IMR-90 (cell line): ENCODE measurements around the gene ATP11A. TPM values are rescaled to one million over a fixed set of nuclear protein-coding genes. Genes with fewer than 3 reads are reported as not detected.
A peak's percentile ranks its signal among the peaks of the same experiment; 100 is the strongest.

Source experiments
- ATAC-seq: fragments of 200-7000 bp; cut with Tn5 transposase; 2 replicates; pipeline ENCODE4 v1.9.1; 2020; ENCODE audit warnings: low read depth, mild to moderate bottlenecking, moderate library complexity
- BruUV-seq: library from RNA; stranded (reverse); fragments of 400-500 nt; replicated peaks from 2 replicates; lab custom pipeline; 2021; lab: Mats Ljungman, UMichigan
- CTCF ChIA-PET: fragments of 300-600 bp; formaldehyde crosslinking; extraction: SDS; loops from one replicate; lab custom pipeline; 2021; ENCODE audit warnings: antibody characterized with exemption; lab: Yijun Ruan, JAX
- POLR2A ChIA-PET: fragments of 300-600 bp; sonication (Branson Sonifier 250); formaldehyde crosslinking; loops from one replicate; lab custom pipeline; 2022; ENCODE audit warnings: antibody characterized with exemption; ENCODE audit not compliant: unreplicated experiment; lab: Charles Lee
- DNase-seq: peaks from one replicate; pipeline ENCODE4 v3.0.0; 2013
- H2AFZ ChIP-seq: replicated peaks from 2 replicates; pipeline ENCODE3; 2013; ENCODE audit warnings: low read length, mild to moderate bottlenecking; ENCODE audit not compliant: poor library complexity
- H2AK5ac ChIP-seq: 2 replicates; pipeline ENCODE4 v1.6.1; 2013; ENCODE audit warnings: low read depth, low read length, inconsistent platforms
- H2AK9ac ChIP-seq: replicated peaks from 2 replicates; pipeline ENCODE3; 2013; ENCODE audit warnings: mild to moderate bottlenecking, low read depth, low read length, moderate library complexity; ENCODE audit not compliant: poor library complexity
- H2BK120ac ChIP-seq: 2 replicates; pipeline ENCODE4 v1.6.1; 2013; ENCODE audit warnings: low read depth, low read length, inconsistent platforms
- H2BK15ac ChIP-seq: 3 replicates; pipeline ENCODE4 v1.6.1; 2013; ENCODE audit warnings: low read depth, low read length, inconsistent platforms
- H2BK20ac ChIP-seq: 2 replicates; pipeline ENCODE4 v1.6.1; 2013; ENCODE audit warnings: low read depth, mild to moderate bottlenecking, inconsistent platforms, low read length, moderate library complexity
- H2BK5ac ChIP-seq: 2 replicates; pipeline ENCODE4 v1.6.1; 2013; ENCODE audit warnings: mild to moderate bottlenecking, low read depth, low read length, inconsistent platforms; ENCODE audit not compliant: poor library complexity, severe bottlenecking
- H3K14ac ChIP-seq: replicated peaks from 2 replicates; pipeline ENCODE4 v1.6.1; 2013; ENCODE audit warnings: low read depth, low read length, inconsistent platforms
- H3K18ac ChIP-seq: 2 replicates; pipeline ENCODE4 v1.6.1; 2013; ENCODE audit warnings: low read depth, low read length, control low read depth
- H3K23ac ChIP-seq: 2 replicates; pipeline ENCODE4 v1.6.1; 2013; ENCODE audit warnings: low read depth, low read length, inconsistent platforms
- H3K27ac ChIP-seq: 2 replicates; pipeline ENCODE4 v1.5.1; 2013; ENCODE audit warnings: mild to moderate bottlenecking, control low read depth, low read length; ENCODE audit not compliant: insufficient read depth
- H3K27me3 ChIP-seq: 2 replicates; pipeline ENCODE4 v1.6.1; 2013; ENCODE audit warnings: low read length; ENCODE audit not compliant: control insufficient read depth, insufficient read depth
- H3K36me3 ChIP-seq: 2 replicates; pipeline ENCODE4 v1.6.1; 2013; ENCODE audit warnings: low read length, mixed read lengths; ENCODE audit not compliant: control insufficient read depth, insufficient read depth
- H3K4ac ChIP-seq: 2 replicates; pipeline ENCODE4 v1.6.1; 2013; ENCODE audit warnings: low read depth, low read length, inconsistent platforms
- H3K4me1 ChIP-seq: 2 replicates; pipeline ENCODE4 v1.6.1; 2013; ENCODE audit warnings: low read length, mixed read lengths; ENCODE audit not compliant: control insufficient read depth, insufficient read depth
- H3K4me2 ChIP-seq: 2 replicates; pipeline ENCODE4 v1.6.1; 2013; ENCODE audit warnings: low read depth, mild to moderate bottlenecking, control low read depth, low read length, moderate library complexity
- H3K4me3 ChIP-seq: 2 replicates; pipeline ENCODE4 v1.5.1; 2013; ENCODE audit warnings: low read depth, mild to moderate bottlenecking, control low read depth, low read length, moderate library complexity; ENCODE audit not compliant: insufficient read depth
- H3K56ac ChIP-seq: 2 replicates; pipeline ENCODE4 v1.6.1; 2013; ENCODE audit warnings: low read length, inconsistent platforms; ENCODE audit not compliant: insufficient read depth; ENCODE audit errors: extremely low read depth
- H3K79me1 ChIP-seq, 2 experiments: 2 replicates each; pipeline ENCODE4 v1.6.1; 2013; ENCODE audit warnings: low read length in 2 of 2, inconsistent platforms in 1 of 2, low read depth in 1 of 2
- H3K9ac ChIP-seq: 2 replicates; pipeline ENCODE4 v1.6.1; 2013; ENCODE audit warnings: low read depth, low read length, control low read depth
- H3K9me1 ChIP-seq: 2 replicates; pipeline ENCODE4 v1.6.1; 2013; ENCODE audit warnings: low read length, inconsistent platforms; ENCODE audit not compliant: insufficient read depth
- H3K9me3 ChIP-seq: 2 replicates; pipeline ENCODE4 v1.6.1; 2013; ENCODE audit warnings: low read length; ENCODE audit not compliant: control insufficient read depth, insufficient read depth
- H4K20me1 ChIP-seq: 2 replicates; pipeline ENCODE4 v1.6.1; 2013; ENCODE audit warnings: low read length, inconsistent platforms; ENCODE audit not compliant: insufficient read depth
- H4K5ac ChIP-seq: 2 replicates; pipeline ENCODE4 v1.6.1; 2013; ENCODE audit warnings: mild to moderate bottlenecking, low read depth, low read length, control low read depth
- H4K8ac ChIP-seq, 2 experiments: 2 replicates each; pipeline ENCODE4 v1.6.1; 2013; ENCODE audit warnings: low read depth in 2 of 2, low read length in 2 of 2, control low read depth in 1 of 2, inconsistent platforms in 1 of 2
- H4K91ac ChIP-seq: 2 replicates; pipeline ENCODE4 v1.6.1; 2013; ENCODE audit warnings: low read depth, low read length, inconsistent platforms; ENCODE audit not compliant: insufficient read depth
- BHLHE40 ChIP-seq: fragments of 150-350 bp; IDR thresholded peaks from 2 replicates; pipeline ENCODE4 v1.6.1; 2016; ENCODE audit warnings: mild to moderate bottlenecking, low read depth, low read length
- CHD1 ChIP-seq: IDR thresholded peaks from 2 replicates; pipeline ENCODE4 v1.6.1; 2012; ENCODE audit warnings: low read depth, low read length, improper control_type of control experiment
- MAFK ChIP-seq: IDR thresholded peaks from 2 replicates; pipeline ENCODE4 v1.6.1; 2012; ENCODE audit warnings: low read depth, low read length, improper control_type of control experiment
- MAZ ChIP-seq: IDR thresholded peaks from 2 replicates; pipeline ENCODE4 v1.6.1; 2012; ENCODE audit warnings: low read depth, mild to moderate bottlenecking, low read length, improper control_type of control experiment, moderate library complexity, borderline replicate concordance
- MXI1 ChIP-seq: IDR thresholded peaks from 2 replicates; pipeline ENCODE4 v1.6.1; 2012; ENCODE audit warnings: low read depth, mild to moderate bottlenecking, low read length, moderate library complexity, borderline replicate concordance
- POLR2A ChIP-seq: IDR thresholded peaks from 2 replicates; pipeline ENCODE4 v1.6.1; 2012; ENCODE audit warnings: mild to moderate bottlenecking, low read depth, low read length
- WGBS, 2 experiments: methylation state at CpG; one replicate each; pipeline versions ENCODE4 v1.1.5 to v1.1.7; 2013; ENCODE audit warnings: missing lambda C conversion rate in 2 of 2; ENCODE audit not compliant: insufficient read length in 1 of 2; ENCODE audit errors: extremely low coverage in 2 of 2; 5-methylcytosine and 5-hydroxymethylcytosine counted together
- dilution Hi-C: fragments of 300-500 bp; cut with HindIII; formaldehyde crosslinking; loops from one replicate; pipeline ENCODE4 v1.14.3; 2018; ENCODE audit warnings: low sequenced_read_pairs; ENCODE audit not compliant: unreplicated experiment
- in situ Hi-C: fragments of 300-500 bp; cut with MboI; formaldehyde crosslinking; loops from 3 replicates; pipeline ENCODE4 v1.14.3; 2019; ENCODE audit warnings: low sequenced_read_pairs, inconsistent platforms, mixed read lengths
- intact Hi-C: fragments of 100-400 bp; cut with micrococcal nuclease; formaldehyde crosslinking; loops from 2 replicates; pipeline ENCODE4 v1.10.0; 2022
- polyA plus RNA-seq, 3 experiments: library from polyadenylated mRNA; depleted of rRNA; stranded (reverse); fragments of >200 nt; gene quantifications; 2 replicates each; pipeline ENCODE4 v1.2.3, GENCODE V29; 2012; ENCODE audit warnings: low replicate concordance in 1 of 3
- total RNA-seq: library from RNA; depleted of rRNA; stranded (reverse); fragments of >200 nt; gene quantifications from 2 replicates; pipeline ENCODE4 v1.2.3, GENCODE V29; 2012
- TF ChIP-seq, protein P1 (sequence below): fragments of 150-350 bp; IDR thresholded peaks from 2 replicates; pipeline ENCODE4 v1.6.1; 2017; ENCODE audit warnings: mild to moderate bottlenecking, antibody characterized with exemption, low read length, low read depth

ATP11A gene
- total and polyA plus RNA-seq, 2 of the 4 experiments (the other 2 are of a cell fraction): 8.4 to 12.0 TPM

DNA sequence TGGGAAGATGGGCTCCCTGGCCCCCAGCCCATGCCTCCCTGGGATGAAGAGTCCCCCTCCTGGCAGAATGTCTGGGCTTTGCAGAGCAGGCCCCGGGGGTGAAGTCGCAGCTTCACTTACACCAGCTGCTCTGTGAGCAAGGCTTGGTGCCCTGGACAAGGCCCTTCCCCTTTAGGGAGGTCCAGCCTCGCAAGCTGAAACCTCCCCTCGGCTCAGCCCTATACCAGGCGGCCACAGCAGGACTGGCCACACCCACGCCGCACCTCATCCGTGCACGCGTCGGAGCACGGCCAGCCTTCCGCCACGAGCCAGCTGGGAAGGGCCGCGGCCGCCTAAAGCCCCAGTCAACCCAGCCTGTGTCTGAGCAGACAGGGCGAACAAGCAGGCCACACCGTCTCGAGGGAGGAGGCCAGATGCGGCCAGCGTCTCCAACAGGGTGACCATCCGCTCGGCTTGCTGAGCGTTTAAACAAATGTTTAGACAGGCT is 196.0 kb downstream of the ATP11A start:
- H3K9me3 ChIP-seq: no peaks in the 10 kb centered on the region
- peaks cover 9% of the 10 kb centered on the region for H3K9me1 ChIP-seq
- CTCF ChIA-PET: interaction anchor here (0.6 kb wide), 2 partner anchors 146 to 271 kb away, joined by 4 to 5 read pairs; no protein-coding TSS in a partner anchor
- DNase-seq (peak; percentile 87), ATAC-seq (peak; percentile 100)
- no TSS peak for BruUV-seq
- H4K91ac ChIP-seq: no peak overlapping the region
- TF ChIP-seq CHD1 (no peak), MAZ (peak; percentile 5; the same call in 1 of the 2 replicates), MAFK (no peak), MXI1 (peak; percentile 86; the same call in 1 of the 2 replicates), POLR2A (no peak), BHLHE40 (peak; percentile 89)
- TF ChIP-seq, protein P1, sequence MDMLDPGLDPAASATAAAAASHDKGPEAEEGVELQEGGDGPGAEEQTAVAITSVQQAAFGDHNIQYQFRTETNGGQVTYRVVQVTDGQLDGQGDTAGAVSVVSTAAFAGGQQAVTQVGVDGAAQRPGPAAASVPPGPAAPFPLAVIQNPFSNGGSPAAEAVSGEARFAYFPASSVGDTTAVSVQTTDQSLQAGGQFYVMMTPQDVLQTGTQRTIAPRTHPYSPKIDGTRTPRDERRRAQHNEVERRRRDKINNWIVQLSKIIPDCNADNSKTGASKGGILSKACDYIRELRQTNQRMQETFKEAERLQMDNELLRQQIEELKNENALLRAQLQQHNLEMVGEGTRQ: no peak
- H3K27me3 ChIP-seq: peaks cover 15% of the 10 kb centered on the region
- H3K56ac ChIP-seq: no peak overlapping the region
- peak overlapping the region; percentile 61; the same call in 1 of the 2 replicates for H3K9ac ChIP-seq
- no peak overlapping the region for H2BK120ac ChIP-seq
- peaks cover 3% of the 10 kb centered on the region; the same call in 1 of the 2 replicates for H3K4me1 ChIP-seq
- no peak overlapping the region for H2BK20ac ChIP-seq
- no peaks in the 10 kb centered on the region for H3K79me1 ChIP-seq
- H2BK15ac ChIP-seq: no peak overlapping the region
- H4K8ac ChIP-seq: peak overlapping the region in 1 of 2 experiments; percentile 22; a peak in 1 of 4 replicates
- H4K20me1 ChIP-seq: no peaks in the 10 kb centered on the region; the same call in 1 of the 2 replicates
- intact Hi-C loops (no loop called here), in situ Hi-C loops (no loop called here), dilution Hi-C loops (no loop called here)
- peak overlapping the region; percentile 34; the same call in 1 of the 2 replicates for H2AK5ac ChIP-seq
- no peak overlapping the region for H3K18ac ChIP-seq
- POLR2A ChIA-PET: no interaction called here
- 3% methylated on average over 11 of the region's 25 CpGs; no CpG with 5 or more reads in 1 of the 2 experiments for WGBS, 2 experiments
- peak overlapping the region; percentile 53; the same call in 1 of the 2 replicates for H3K23ac ChIP-seq
- no peak overlapping the region for H3K14ac ChIP-seq
- peaks cover 13% of the 10 kb centered on the region for H3K36me3 ChIP-seq
- no peak overlapping the region for H2BK5ac ChIP-seq
- H2AK9ac ChIP-seq: peak overlapping the region; percentile 75
- peak overlapping the region; percentile 95 for H2AFZ ChIP-seq
- H4K5ac ChIP-seq: no peak overlapping the region
- 0 out of 2 replicates have a peak overlapping the region, but pooled peaks have one; percentile 24 for H3K27ac ChIP-seq
- H3K4me2 ChIP-seq: peak overlapping the region; percentile 86
- H3K4me3 ChIP-seq: 0 out of 2 replicates have a peak overlapping the region, but pooled peaks have one; percentile 23
- H3K4ac ChIP-seq: 0 out of 2 replicates have a peak overlapping the region, but pooled peaks have one; percentile 19
